Nucleus accumbens (tissue), 56 donors: ENCODE measurements around the gene LCE4A.

Experiments used
- DNase-seq, 56 donors: peaks; one replicate each; lab custom pipeline; 2025; lab: John Stamatoyannopoulos, UW

Gene LCE4A

GRCh38 chr1:152745289-152745704 lies 37.3 kb downstream of the LCE4A start:
- DNase-seq: no peak

- DNase-seq: no peak
Observed at GRCh38 chr1:152745765-152746444, 37.9 kb downstream of the LCE4A start.

GRCh38 chr1:152747831-152748230 lies 39.9 kb downstream of the LCE4A start:
- DNase-seq: no peak

GRCh38 chr1:152752225-152752624 lies 44.3 kb downstream of the LCE4A start:
- no peak for DNase-seq

- DNase-seq: no peak
Observed at GRCh38 chr1:152753586-152753985, 45.6 kb downstream of the LCE4A start.

- DNase-seq: peak in 3 of 56 donors; percentile 2 to 16 (median 4)
Observed at GRCh38 chr1:152756872-152757271, 48.9 kb downstream of the LCE4A start.

GRCh38 chr1:152757747-152758146 lies 49.8 kb downstream of the LCE4A start, which contains the start of gene KPRP:
Gene KPRP (plus strand): TSS chr1:152758025. CDS start chr1:152759589, 1,564 bp downstream.
- DNase-seq: peak in 6 of 56 donors; percentile 12 to 41 (median 33)

GRCh38 chr1:152758636-152759035 lies 50.7 kb downstream of the LCE4A start:
- DNase-seq: no peak
